Heart right ventricle (tissue), 16 donors: ENCODE measurements around the gene TACR2. TPM values are rescaled to one million over a fixed set of nuclear protein-coding genes. Genes with fewer than 3 reads are reported as not detected.

ENCODE experiments used
- ATAC-seq, 8 donors: fragments of 200-7000 bp; cut with Tn5 transposase; one replicate each; pipeline ENCODE4 v1.9.1; 2020; ENCODE audit warnings: mild to moderate bottlenecking in 8 of 8, moderate library complexity in 8 of 8, moderate number of reproducible peaks in 1 of 8
- DNase-seq, 2 donors: peaks; one replicate each; pipeline ENCODE4 v3.0.0-alpha.2; 2020
- H3K27ac ChIP-seq, 10 donors: fragments of 200-600 bp; sonication (generic) in 2 of 10; one replicate each; pipeline versions ENCODE4 v1.5.0 to v1.8.0; 2020 to 2022; ENCODE audit warnings: mild to moderate bottlenecking in 3 of 10
- H3K27me3 ChIP-seq, 7 donors: fragments of 200-600 bp; one replicate each; pipeline ENCODE4 v1.8.0; 2021 to 2022; ENCODE audit warnings: mild to moderate bottlenecking in 2 of 7
- H3K36me3 ChIP-seq, 9 donors: fragments of 200-600 bp; sonication (generic) in 1 of 9; one replicate each; pipeline versions ENCODE4 v1.5.0 to v1.8.0; 2020 to 2022; ENCODE audit warnings: mild to moderate bottlenecking in 2 of 9
- H3K4me1 ChIP-seq, 9 donors: fragments of 200-600 bp; sonication (generic) in 1 of 9; one replicate each; pipeline versions ENCODE4 v1.5.0 to v1.8.0; 2020 to 2022; ENCODE audit warnings: mild to moderate bottlenecking in 4 of 9
- H3K4me3 ChIP-seq, 10 donors: fragments of 200-600 bp; sonication (generic) in 2 of 10; one replicate each; pipeline versions ENCODE4 v1.5.0 to v1.8.0; 2020 to 2022; ENCODE audit warnings: mild to moderate bottlenecking in 7 of 10, moderate library complexity in 2 of 10
- H3K9me3 ChIP-seq, 11 donors: fragments of 200-600 bp in 10 of 11; sonication (generic) in 2 of 11; one replicate each; pipeline versions ENCODE4 v1.5.0 to v1.8.0; 2013 to 2022; ENCODE audit warnings: mild to moderate bottlenecking in 2 of 11, control low read depth in 1 of 11, moderate library complexity in 1 of 11
- CTCF ChIP-seq, 9 donors: fragments of 200-600 bp; sonication (generic) in 2 of 9; IDR thresholded peaks; one replicate each; pipeline versions ENCODE4 v1.5.0 to v1.8.0; 2021 to 2022; ENCODE audit warnings: antibody characterized with exemption in 9 of 9, mild to moderate bottlenecking in 5 of 9, moderate library complexity in 1 of 9
- WGBS, 2 donors: extraction: QIAGEN DNeasy Blood & Tissue Kit; methylation state at CpG; one replicate each; pipeline ENCODE4 v1.1.7; 2013; ENCODE audit warnings: inconsistent platforms in 1 of 2; 5-methylcytosine and 5-hydroxymethylcytosine counted together
- intact Hi-C, 10 donors: fragments of 100-400 bp; cut with DNase I; formaldehyde crosslinking; loops; one replicate each; pipeline versions ENCODE4 v1.11.1 to v1.14.2; 2022
- polyA plus RNA-seq, 2 donors: library from polyadenylated mRNA; stranded (reverse); fragments of 200-250 nt; gene quantifications; one replicate each; pipeline ENCODE4 v1.2.3, GENCODE V29; 2013
- total RNA-seq, 10 donors: library from RNA; stranded (reverse); fragmentation: NEBNext Ultra II Directional in 3 of 10; extraction: Animal tissue kit (Norgen Biotek cat#: 25700) in 3 of 10; gene quantifications; one replicate each; pipeline versions ENCODE4 v1.2.1 to v1.2.4, GENCODE V29; 2021 to 2023
- donor health status: Arrhythmogenic right ventricular cardiomyopathy.
- donor health status: ischemic (EF 13 %, LVEDD 7.1; RV severe dilation, severe dysfunction).
- donor health status: healthy with polysubstance abuse.
- donor health status: DM: no; HTN: yes; CAD: no.
- donor health status: DM: no; HTN: no; CAD: no.
- donor health status: ischemic (EF 25% LVEDD 6.9; RV normal size, moderate dysfunction).
- donor health status: ischemic (EF 25% LVEDD 5.7; RV mildly dilated, moderate dysfunction).
- donor health status: healthy.
- donor health status: DM: yes; HTN: yes; CAD: no.
- donor health status: Ischemic cardiomyopathy.
- donor health status: ischemic (EF 35%, LVEDD 5.7; RV mildly dilated, moderate dysfunction).
- donor health status: nonischemic (EF 11% LVEDD 7.7; RV severe dilation, severe dysfunction).
- donor health status: DM: yes; HTN: yes; CAD: no.
- donor health status: PGD.
- donor health status: ischemic (EF 29% LVEDD 5.4; RV normal size, mild dysfunction).
- donor health status: nonischemic (EF 23%, LVEDD 6.1; RV moderate dilation, normal function).

TACR2 gene
- total and polyA plus RNA-seq, 12 donors: 0.13 to 0.93 (median 0.20) TPM; not detected in 3

- intact Hi-C loops: loop anchor here in 3 of 10 donors (5.0 to 10.0 kb wide), 3 partner anchors 75 to 215 kb away; partner anchors contain the start of gene FAM241B (in 1 of the 3)
- TF ChIP-seq CTCF (IDR thresholded peaks at IDR 0.05): no peak
- ATAC-seq (no peak), DNase-seq (no peak)
- WGBS, 2 donors: 91 to 96% methylated on average over 4 of the region's 4 CpGs
- H3K27ac ChIP-seq: no peak overlapping the region
- H3K27me3 ChIP-seq: no peaks in the 10 kb centered on the region
- H3K4me1 ChIP-seq: peaks cover 0 to 18% (median 6%) of the 10 kb centered on the region in 9 donors
- no peaks in the 10 kb centered on the region for H3K36me3 ChIP-seq
- H3K4me3 ChIP-seq: no peak overlapping the region
- no peaks in the 10 kb centered on the region for H3K9me3 ChIP-seq
Observed at GRCh38 chr10:69422676-69423075, 6.0 kb upstream of the TACR2 start.

- peak overlapping the region in 6 of 10 donors; percentile 26 to 62 (median 50) for H3K27ac ChIP-seq
- H3K36me3 ChIP-seq: no peaks in the 10 kb centered on the region
- no peak overlapping the region for H3K4me3 ChIP-seq
- no peak for TF ChIP-seq CTCF (IDR thresholded peaks at IDR 0.05)
- peaks cover 0 to 17% (median 6%) of the 10 kb centered on the region in 9 donors for H3K4me1 ChIP-seq
- intact Hi-C loops: loop anchor here in 3 of 10 donors (5.0 to 10.0 kb wide), 3 partner anchors 76 to 216 kb away; partner anchors contain the start of gene FAM241B (in 1 of the 3)
- ATAC-seq (peak; percentile 89 to 97 (median 92)), DNase-seq (peak; percentile 76 to 80)
- 45 to 58% methylated on average over 13 of the region's 13 CpGs for WGBS, 2 donors
- H3K27me3 ChIP-seq: no peaks in the 10 kb centered on the region
- no peaks in the 10 kb centered on the region for H3K9me3 ChIP-seq
Observed at GRCh38 chr10:69421611-69422308, 5.0 kb upstream of the TACR2 start.

GRCh38 chr10:69419744-69420126 lies 3.0 kb upstream of the TACR2 start:
- peaks cover 0 to 12% (median 5%) of the 10 kb centered on the region in 9 donors for H3K4me1 ChIP-seq
- no peaks in the 10 kb centered on the region for H3K36me3 ChIP-seq
- H3K27ac ChIP-seq: no peak overlapping the region
- no peaks in the 10 kb centered on the region for H3K27me3 ChIP-seq
- WGBS, 2 donors: 66 to 83% methylated on average over 11 of the region's 11 CpGs
- no peak for TF ChIP-seq CTCF (IDR thresholded peaks at IDR 0.05)
- H3K9me3 ChIP-seq: no peaks in the 10 kb centered on the region
- intact Hi-C loops: loop anchor here in 3 of 10 donors (5.0 to 10.0 kb wide), 3 partner anchors 78 to 218 kb away; partner anchors contain the start of gene FAM241B (in 1 of the 3)
- ATAC-seq: no peak
- no peak for DNase-seq
- H3K4me3 ChIP-seq: no peak overlapping the region

- TF ChIP-seq CTCF (IDR thresholded peaks at IDR 0.05): no peak
- H3K9me3 ChIP-seq: no peaks in the 10 kb centered on the region
- H3K4me3 ChIP-seq: no peak overlapping the region
- ATAC-seq (no peak), DNase-seq (no peak)
- H3K4me1 ChIP-seq: peaks cover 0 to 12% (median 5%) of the 10 kb centered on the region in 9 donors
- H3K27me3 ChIP-seq: no peaks in the 10 kb centered on the region
- intact Hi-C loops: no loop called here
- 93 to 94% methylated on average over 18 of the region's 18 CpGs for WGBS, 2 donors
- no peaks in the 10 kb centered on the region for H3K36me3 ChIP-seq
- no peak overlapping the region for H3K27ac ChIP-seq
Observed at GRCh38 chr10:69419096-69419743, 2.5 kb upstream of the TACR2 start.
